ENCODE measurements around the gene SPI1.

The SPI1 gene

DNA sequence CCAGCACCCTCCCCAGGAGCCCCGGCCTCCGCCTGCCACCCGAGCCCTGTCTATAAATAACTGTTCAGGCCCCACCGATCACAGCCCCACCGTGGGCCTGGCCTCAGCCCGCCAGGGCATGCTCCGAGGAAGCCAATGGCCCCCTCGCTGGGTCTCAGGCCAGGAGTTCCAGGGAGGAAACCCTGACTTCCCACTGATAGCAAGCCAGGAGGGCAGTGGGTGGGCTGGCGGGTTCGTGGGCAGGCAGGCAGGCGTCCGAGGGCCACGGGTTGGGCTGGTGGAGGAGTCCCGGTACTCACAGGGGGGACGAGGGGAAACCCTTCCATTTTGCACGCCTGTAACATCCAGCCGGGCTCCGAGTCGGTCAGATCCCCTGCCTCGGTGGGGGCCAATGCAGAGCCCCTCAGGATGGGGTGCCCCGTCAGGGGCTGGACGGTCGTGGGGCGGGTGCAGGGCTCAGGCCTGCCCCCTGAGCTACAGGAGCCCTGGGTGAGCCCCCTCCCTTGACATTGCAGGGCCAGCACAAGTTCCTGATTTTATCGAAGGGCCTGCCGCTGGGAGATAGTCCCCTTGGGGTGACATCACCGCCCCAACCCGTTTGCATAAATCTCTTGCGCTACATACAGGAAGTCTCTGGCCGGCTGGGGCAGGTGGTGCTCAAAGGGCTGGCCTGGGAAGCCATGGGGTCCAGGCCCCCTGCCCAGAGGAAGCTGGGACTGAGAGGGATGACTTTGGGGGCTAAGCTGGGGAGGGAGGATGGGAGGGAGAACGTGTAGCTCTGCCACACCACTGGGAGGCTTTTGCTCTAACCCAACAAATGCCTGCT, at the start of gene SPI1:
Gene SPI1 (minus strand): TSS at position 538 of the 826 bp plus-strand sequence. CDS start 194 bp downstream, at position 344.
- peak; percentile 97 for DNase-seq (ENCODE audit: low read depth)
- TF ChIP-seq POLR2A (IDR thresholded peaks at IDR 0.05; ENCODE audit: extremely low read depth, insufficient read length) (peak; percentile 51), MAX (IDR thresholded peaks at IDR 0.05; ENCODE audit: low read depth, low read length) (peak; percentile 66; the same call in 1 of the 2 replicates), MYC (IDR thresholded peaks at IDR 0.05; ENCODE audit: low read depth, low read length) (peak; percentile 55)
- TF ChIP-seq, protein P1, sequence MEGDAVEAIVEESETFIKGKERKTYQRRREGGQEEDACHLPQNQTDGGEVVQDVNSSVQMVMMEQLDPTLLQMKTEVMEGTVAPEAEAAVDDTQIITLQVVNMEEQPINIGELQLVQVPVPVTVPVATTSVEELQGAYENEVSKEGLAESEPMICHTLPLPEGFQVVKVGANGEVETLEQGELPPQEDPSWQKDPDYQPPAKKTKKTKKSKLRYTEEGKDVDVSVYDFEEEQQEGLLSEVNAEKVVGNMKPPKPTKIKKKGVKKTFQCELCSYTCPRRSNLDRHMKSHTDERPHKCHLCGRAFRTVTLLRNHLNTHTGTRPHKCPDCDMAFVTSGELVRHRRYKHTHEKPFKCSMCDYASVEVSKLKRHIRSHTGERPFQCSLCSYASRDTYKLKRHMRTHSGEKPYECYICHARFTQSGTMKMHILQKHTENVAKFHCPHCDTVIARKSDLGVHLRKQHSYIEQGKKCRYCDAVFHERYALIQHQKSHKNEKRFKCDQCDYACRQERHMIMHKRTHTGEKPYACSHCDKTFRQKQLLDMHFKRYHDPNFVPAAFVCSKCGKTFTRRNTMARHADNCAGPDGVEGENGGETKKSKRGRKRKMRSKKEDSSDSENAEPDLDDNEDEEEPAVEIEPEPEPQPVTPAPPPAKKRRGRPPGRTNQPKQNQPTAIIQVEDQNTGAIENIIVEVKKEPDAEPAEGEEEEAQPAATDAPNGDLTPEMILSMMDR (IDR thresholded peaks at IDR 0.05; ENCODE audit: low read depth, low read length): no peak
- peak within 1 kb of the TSS; percentile 90 for H3K4me3 ChIP-seq (ENCODE audit: low read depth, low read length)

GRCh38 chr11:47426062-47426956, 48.0 kb upstream of the SPI1 start, which contains the start of gene PSMC3:
TSS of gene PSMC3 (minus strand) at chr11:47426439. CDS start at chr11:47426279, 160 bp downstream.
- peak within 1 kb of the TSS; percentile 83 for H3K4me3 ChIP-seq (ENCODE audit: low read depth, low read length)
- DNase-seq (ENCODE audit: low read depth): peak; percentile 96
- peak; percentile 43; the same call in 1 of the 2 replicates for TF ChIP-seq MYC (IDR thresholded peaks at IDR 0.05; ENCODE audit: low read depth, low read length)
- TF ChIP-seq POLR2A (IDR thresholded peaks at IDR 0.05; ENCODE audit: extremely low read depth, insufficient read length): peak; percentile 58
- TF ChIP-seq, protein P1 (IDR thresholded peaks at IDR 0.05; ENCODE audit: low read depth, low read length): no peak
- peak; percentile 20; the same call in 1 of the 2 replicates for TF ChIP-seq MAX (IDR thresholded peaks at IDR 0.05; ENCODE audit: low read depth, low read length)

- no peak for DNase-seq (ENCODE audit: low read depth)
- H3K4me3 ChIP-seq (ENCODE audit: low read depth, low read length): peak overlapping the region; percentile 83
- no peak for TF ChIP-seq POLR2A (IDR thresholded peaks at IDR 0.05; ENCODE audit: extremely low read depth, insufficient read length)
- TF ChIP-seq, protein P1 (IDR thresholded peaks at IDR 0.05; ENCODE audit: low read depth, low read length): no peak
- TF ChIP-seq MYC (IDR thresholded peaks at IDR 0.05; ENCODE audit: low read depth, low read length): no peak
- no peak for TF ChIP-seq MAX (IDR thresholded peaks at IDR 0.05; ENCODE audit: low read depth, low read length)
Measured at GRCh38 chr11:47425611-47426010, 47.3 kb upstream of the SPI1 start.

DNA sequence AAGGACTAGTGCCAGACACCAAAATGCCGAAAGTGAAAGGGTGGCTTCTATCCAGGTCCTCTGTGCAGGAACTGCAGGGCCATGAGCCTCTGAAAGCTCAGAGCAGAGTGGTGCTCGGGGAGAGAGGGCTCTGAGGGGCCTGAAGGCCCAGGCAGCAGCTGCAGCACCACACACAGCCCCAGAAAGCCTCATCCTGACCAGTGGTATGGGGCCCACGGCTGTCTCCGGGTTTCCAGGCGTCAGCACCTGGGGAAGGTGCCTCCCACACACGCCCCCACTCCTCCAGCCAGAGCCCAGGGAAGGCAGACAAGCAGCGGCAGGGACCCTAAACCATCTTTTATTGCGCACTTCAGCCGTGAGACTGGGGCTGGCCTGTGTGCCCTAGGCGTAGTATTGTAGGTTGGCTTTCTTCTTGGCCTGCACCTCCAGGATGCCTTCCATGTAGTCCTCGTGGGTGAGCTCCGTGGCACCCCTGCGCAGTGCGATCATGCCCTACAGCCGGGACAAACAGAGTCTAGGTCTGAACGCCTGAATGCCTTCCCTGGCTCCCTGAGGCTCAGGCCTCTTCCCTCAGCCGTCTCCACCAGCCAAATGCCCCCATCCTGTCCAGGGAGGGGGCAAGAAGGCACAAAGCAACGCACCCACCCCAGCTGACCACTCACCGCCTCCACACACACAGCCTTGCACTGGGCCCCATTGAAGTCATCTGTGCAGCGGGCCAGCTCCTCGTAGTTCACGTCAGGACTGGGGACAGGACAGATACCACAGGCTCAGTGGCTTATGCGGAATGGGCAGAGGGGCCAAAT, 40.3 kb upstream of the SPI1 start:
- TF ChIP-seq, protein P1 (IDR thresholded peaks at IDR 0.05; ENCODE audit: low read depth, low read length): no peak
- TF ChIP-seq MAX (IDR thresholded peaks at IDR 0.05; ENCODE audit: low read depth, low read length): no peak
- TF ChIP-seq MYC (IDR thresholded peaks at IDR 0.05; ENCODE audit: low read depth, low read length): no peak
- no peak for TF ChIP-seq POLR2A (IDR thresholded peaks at IDR 0.05; ENCODE audit: extremely low read depth, insufficient read length)
- no peak for DNase-seq (ENCODE audit: low read depth)
- no peak overlapping the region for H3K4me3 ChIP-seq (ENCODE audit: low read depth, low read length)

DNA sequence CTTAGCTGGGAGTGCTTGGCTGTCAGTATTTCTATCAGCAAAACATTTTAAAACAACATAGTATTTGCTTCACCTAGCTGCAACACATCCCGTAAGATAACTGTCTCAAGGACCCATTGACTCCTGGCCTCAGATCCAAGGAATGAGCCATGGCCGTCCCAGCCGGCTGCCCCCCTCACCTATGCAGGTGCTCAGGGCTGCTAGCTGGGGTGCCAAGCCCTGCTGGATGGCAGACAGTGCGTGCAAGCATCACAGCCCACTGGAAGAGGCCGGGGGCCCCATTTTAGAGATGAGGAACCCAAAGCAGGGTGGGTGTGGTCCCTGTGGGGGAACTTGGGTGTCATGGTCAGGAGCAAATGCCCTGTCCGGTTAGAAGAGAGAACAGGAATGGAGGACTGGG, 39.4 kb upstream of the SPI1 start:
- no peak for DNase-seq (ENCODE audit: low read depth)
- TF ChIP-seq, protein P1 (IDR thresholded peaks at IDR 0.05; ENCODE audit: low read depth, low read length): no peak
- TF ChIP-seq MAX (IDR thresholded peaks at IDR 0.05; ENCODE audit: low read depth, low read length) (no peak), POLR2A (IDR thresholded peaks at IDR 0.05; ENCODE audit: extremely low read depth, insufficient read length) (no peak), MYC (IDR thresholded peaks at IDR 0.05; ENCODE audit: low read depth, low read length) (no peak)

More for the DNA sequence above, 39.4 kb upstream of the SPI1 start:
- no peak overlapping the region for H3K4me3 ChIP-seq (ENCODE audit: low read depth, low read length)
